HepG2 (cell line): ENCODE results near the gene SLC22A23. TPM values are rescaled to one million over a fixed set of nuclear protein-coding genes. Genes with fewer than 3 reads are reported as not detected.

Experiments used
- CC2D1A ChIP-seq: sonication (generic); formaldehyde crosslinking; IDR thresholded peaks from 2 replicates; pipeline ENCODE4 v1.8.1; 2023; ENCODE audit warnings: mild to moderate bottlenecking, missing genetic modification reagents
- CREB1 ChIP-seq, 2 experiments: fragments of 450-650 bp in 1 of 2; IDR thresholded peaks; 2 replicates each; pipeline ENCODE4 v1.6.1; 2016 to 2017; ENCODE audit warnings: control low read depth in 1 of 2, mild to moderate bottlenecking in 1 of 2, missing compliant biosample characterization in 1 of 2, missing genetic modification characterization in 1 of 2
- FOXO1 ChIP-seq: sonication (generic); formaldehyde crosslinking; IDR thresholded peaks from 2 replicates; pipeline ENCODE4 v1.4.0; 2020; ENCODE audit warnings: missing genetic modification reagents
- GFI1 ChIP-seq: sonication (generic); formaldehyde crosslinking; IDR thresholded peaks from 2 replicates; pipeline ENCODE4 v1.5.0; 2020; ENCODE audit warnings: missing genetic modification reagents, mild to moderate bottlenecking, borderline replicate concordance
- HNF4A ChIP-seq: sonication (generic); formaldehyde crosslinking; IDR thresholded peaks from 2 replicates; pipeline ENCODE4 v1.4.0; 2020; ENCODE audit warnings: missing genetic modification reagents
- HOXD1 ChIP-seq: sonication (generic); formaldehyde crosslinking; IDR thresholded peaks from 2 replicates; pipeline ENCODE4 v1.5.0; 2020; ENCODE audit warnings: missing genetic modification reagents
- IRF2 ChIP-seq: IDR thresholded peaks from 2 replicates; pipeline ENCODE4 v1.6.1; 2018; ENCODE audit warnings: missing genetic modification reagents, missing compliant biosample characterization
- PITX1 ChIP-seq: sonication (generic); formaldehyde crosslinking; IDR thresholded peaks from 2 replicates; pipeline ENCODE4 v1.5.1; 2020; ENCODE audit warnings: mild to moderate bottlenecking, missing genetic modification reagents
- PPARG ChIP-seq: conservative IDR thresholded peaks from 2 replicates; pipeline ENCODE4 v1.6.1; 2016; ENCODE audit warnings: missing biosample characterization, missing genetic modification reagents
- SCMH1 ChIP-seq: sonication (generic); formaldehyde crosslinking; IDR thresholded peaks from 2 replicates; pipeline ENCODE4 v1.9.0; 2021; ENCODE audit warnings: missing genetic modification reagents, mild to moderate bottlenecking, borderline replicate concordance
- TBX2 ChIP-seq: sonication (generic); formaldehyde crosslinking; IDR thresholded peaks from 2 replicates; pipeline ENCODE4 v1.5.0; 2020; ENCODE audit warnings: missing genetic modification reagents, mild to moderate bottlenecking, borderline replicate concordance
- ZNF232 ChIP-seq: sonication (generic); formaldehyde crosslinking; IDR thresholded peaks from 2 replicates; pipeline ENCODE4 v1.4.0; 2020; ENCODE audit warnings: missing genetic modification reagents, borderline replicate concordance
- ZNF260 ChIP-seq: sonication (generic); formaldehyde crosslinking; IDR thresholded peaks from 2 replicates; pipeline ENCODE4 v1.4.0; 2020; ENCODE audit warnings: missing genetic modification reagents, low read depth, mild to moderate bottlenecking, borderline replicate concordance
- ZNF3 ChIP-seq: IDR thresholded peaks from 2 replicates; pipeline ENCODE4 v1.7.0; 2017; ENCODE audit warnings: inconsistent platforms
- ZNF367 ChIP-seq: sonication (generic); formaldehyde crosslinking; IDR thresholded peaks from 2 replicates; pipeline ENCODE4 v1.4.0; 2020; ENCODE audit warnings: missing genetic modification reagents, borderline replicate concordance
- ZNF430 ChIP-seq: sonication (generic); formaldehyde crosslinking; IDR thresholded peaks from 2 replicates; pipeline ENCODE4 v1.9.0; 2021; ENCODE audit warnings: mild to moderate bottlenecking, missing genetic modification reagents
- ZNF747 ChIP-seq: sonication (generic); formaldehyde crosslinking; IDR thresholded peaks from 2 replicates; pipeline ENCODE4 v1.8.1; 2023; ENCODE audit warnings: missing genetic modification reagents, mild to moderate bottlenecking, borderline replicate concordance
- ZNF773 ChIP-seq: sonication (generic); formaldehyde crosslinking; IDR thresholded peaks from 2 replicates; pipeline ENCODE4 v1.4.0; 2020; ENCODE audit warnings: missing genetic modification reagents, borderline replicate concordance
- ZNF777 ChIP-seq: sonication (generic); formaldehyde crosslinking; IDR thresholded peaks from 2 replicates; pipeline ENCODE4 v1.4.0; 2020; ENCODE audit warnings: missing genetic modification reagents
- ZSCAN25 ChIP-seq: sonication (generic); formaldehyde crosslinking; IDR thresholded peaks from 2 replicates; pipeline ENCODE4 v1.8.0; 2022; ENCODE audit warnings: mild to moderate bottlenecking, missing genetic modification reagents
- polyA plus RNA-seq, 8 experiments: library from polyadenylated mRNA; depleted of rRNA in 3 of 8; stranded (reverse) in 7 of 8; unstranded in 1 of 8; fragments of >200 nt; fragmentation: Illumina TruSeq in 4 of 8; extraction: Trizol in 4 of 8; gene quantifications; 2 replicates each; pipeline versions ENCODE4 v1.2.1 to v1.2.3, GENCODE V29; 2011 to 2016; ENCODE audit warnings: low read depth in 4 of 8, missing spikeins in 1 of 8, mixed read lengths in 1 of 8; ENCODE audit not compliant: insufficient read depth in 1 of 8
- total RNA-seq, 5 experiments: library from RNA; depleted of rRNA; stranded (reverse); fragments of >200 nt; fragmentation: Illumina TruSeq; extraction: Trizol; gene quantifications; 2 replicates each; pipeline ENCODE4 v1.2.3, GENCODE V29; 2016; ENCODE audit warnings: low read depth in 1 of 5
- TF ChIP-seq, protein P1 (sequence below): sonication (generic); formaldehyde crosslinking; IDR thresholded peaks from 2 replicates; pipeline ENCODE4 v1.4.0; 2020; ENCODE audit warnings: mild to moderate bottlenecking, missing genetic modification reagents
- TF ChIP-seq, protein P2 (sequence below): sonication (generic); formaldehyde crosslinking; IDR thresholded peaks from 2 replicates; pipeline ENCODE4 v1.5.1; 2020; ENCODE audit warnings: missing genetic modification reagents, mild to moderate bottlenecking, borderline replicate concordance
- TF ChIP-seq, protein P3 (sequence below): sonication (generic); formaldehyde crosslinking; IDR thresholded peaks from 2 replicates; pipeline ENCODE4 v1.9.0; 2021; ENCODE audit warnings: missing genetic modification reagents, mild to moderate bottlenecking, borderline replicate concordance
- TF ChIP-seq, protein P4 (sequence below): sonication (generic); formaldehyde crosslinking; conservative IDR thresholded peaks from 2 replicates; pipeline ENCODE4 v1.4.0; 2020; ENCODE audit warnings: mild to moderate bottlenecking, missing genetic modification reagents, moderate library complexity

SLC22A23 gene
- total and polyA plus RNA-seq, 2 of the 13 experiments (the other 11 are each of a cell fraction or from before 2014, with no cell fraction given): 11.8 to 17.5 TPM

DNA sequence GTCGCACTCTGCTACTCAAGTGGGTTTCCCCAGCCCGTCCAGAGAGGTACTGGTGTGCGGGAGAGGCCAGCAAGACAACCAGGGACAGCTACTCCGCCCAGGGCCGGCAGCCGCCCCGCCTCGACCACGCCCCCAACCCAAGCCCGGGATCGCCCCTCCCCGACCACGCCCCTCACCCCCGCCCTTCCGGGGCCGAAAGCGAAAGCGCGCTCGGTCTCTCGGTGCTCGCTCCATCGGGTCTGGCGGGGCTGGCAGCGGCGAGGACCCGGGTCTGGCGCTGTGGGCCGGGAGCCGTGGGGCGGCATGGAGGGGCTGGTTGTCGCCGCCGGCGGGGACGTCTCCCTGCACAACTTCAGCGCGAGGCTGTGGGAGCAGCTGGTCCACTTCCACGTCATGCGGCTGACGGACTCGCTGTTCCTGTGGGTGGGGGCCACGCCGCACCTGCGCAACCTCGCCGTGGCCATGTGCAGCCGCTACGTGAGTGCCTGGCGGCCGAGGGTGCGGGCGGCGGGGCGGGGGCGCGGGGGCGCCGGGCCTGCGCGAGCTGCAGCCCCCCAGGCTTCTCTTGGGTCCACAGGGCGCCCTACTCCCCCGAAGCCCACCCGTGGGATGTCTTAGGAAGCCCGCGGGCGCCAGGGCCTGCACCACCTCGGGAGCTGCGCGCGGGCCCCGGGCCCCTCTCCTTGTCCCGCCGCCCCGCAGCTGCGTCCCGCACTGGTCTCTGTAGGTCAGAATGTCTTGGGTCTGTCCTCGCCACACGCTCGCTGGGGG is 197.9 kb downstream of the SLC22A23 start, which contains the start of gene PSMG4 (continued):
- TF ChIP-seq, protein P1, sequence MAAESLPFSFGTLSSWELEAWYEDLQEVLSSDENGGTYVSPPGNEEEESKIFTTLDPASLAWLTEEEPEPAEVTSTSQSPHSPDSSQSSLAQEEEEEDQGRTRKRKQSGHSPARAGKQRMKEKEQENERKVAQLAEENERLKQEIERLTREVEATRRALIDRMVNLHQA (CRISPR knock-in tag): no peak
- TF ChIP-seq, protein P2, sequence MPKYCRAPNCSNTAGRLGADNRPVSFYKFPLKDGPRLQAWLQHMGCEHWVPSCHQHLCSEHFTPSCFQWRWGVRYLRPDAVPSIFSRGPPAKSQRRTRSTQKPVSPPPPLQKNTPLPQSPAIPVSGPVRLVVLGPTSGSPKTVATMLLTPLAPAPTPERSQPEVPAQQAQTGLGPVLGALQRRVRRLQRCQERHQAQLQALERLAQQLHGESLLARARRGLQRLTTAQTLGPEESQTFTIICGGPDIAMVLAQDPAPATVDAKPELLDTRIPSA: peak; percentile 93
- TF ChIP-seq ZNF773 (CRISPR knock-in tag) (0 out of 2 replicates have a peak, but pooled peaks have one; percentile 93), SCMH1 (CRISPR knock-in tag) (no peak), IRF2 (peak; percentile 100), ZNF232 (CRISPR knock-in tag) (peak; percentile 13; the same call in 1 of the 2 replicates), PITX1 (CRISPR knock-in tag) (peak; percentile 78), TBX2 (CRISPR knock-in tag) (peak; percentile 49; the same call in 1 of the 2 replicates), CC2D1A (CRISPR knock-in tag) (no peak), GFI1 (CRISPR knock-in tag) (no peak), HOXD1 (CRISPR knock-in tag) (peak; percentile 77; the same call in 1 of the 2 replicates), ZNF367 (CRISPR knock-in tag) (peak; percentile 49; the same call in 1 of the 2 replicates), ZNF430 (CRISPR knock-in tag) (peak; percentile 93), ZNF777 (CRISPR knock-in tag) (peak; percentile 76), ZNF3 (no peak), HNF4A (CRISPR knock-in tag) (peak; percentile 12; the same call in 1 of the 2 replicates), FOXO1 (CRISPR knock-in tag) (peak; percentile 84), ZNF747 (CRISPR knock-in tag) (peak; percentile 85; the same call in 1 of the 2 replicates), ZNF260 (CRISPR knock-in tag) (no peak), PPARG (CRISPR knock-in tag) (0 out of 2 replicates have a peak, but pooled peaks have one; percentile 52), CREB1 (IDR thresholded peaks at IDR 0.05) (peak; percentile 54), CREB1 (CRISPR knock-in tag; IDR thresholded peaks at IDR 0.05) (no peak), ZSCAN25 (CRISPR knock-in tag) (peak; percentile 52; the same call in 1 of the 2 replicates)
- TF ChIP-seq, protein P3, sequence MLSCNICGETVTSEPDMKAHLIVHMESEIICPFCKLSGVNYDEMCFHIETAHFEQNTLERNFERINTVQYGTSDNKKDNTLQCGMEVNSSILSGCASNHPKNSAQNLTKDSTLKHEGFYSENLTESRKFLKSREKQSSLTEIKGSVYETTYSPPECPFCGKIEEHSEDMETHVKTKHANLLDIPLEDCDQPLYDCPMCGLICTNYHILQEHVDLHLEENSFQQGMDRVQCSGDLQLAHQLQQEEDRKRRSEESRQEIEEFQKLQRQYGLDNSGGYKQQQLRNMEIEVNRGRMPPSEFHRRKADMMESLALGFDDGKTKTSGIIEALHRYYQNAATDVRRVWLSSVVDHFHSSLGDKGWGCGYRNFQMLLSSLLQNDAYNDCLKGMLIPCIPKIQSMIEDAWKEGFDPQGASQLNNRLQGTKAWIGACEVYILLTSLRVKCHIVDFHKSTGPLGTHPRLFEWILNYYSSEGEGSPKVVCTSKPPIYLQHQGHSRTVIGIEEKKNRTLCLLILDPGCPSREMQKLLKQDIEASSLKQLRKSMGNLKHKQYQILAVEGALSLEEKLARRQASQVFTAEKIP (CRISPR knock-in tag): no peak
- TF ChIP-seq, protein P4, sequence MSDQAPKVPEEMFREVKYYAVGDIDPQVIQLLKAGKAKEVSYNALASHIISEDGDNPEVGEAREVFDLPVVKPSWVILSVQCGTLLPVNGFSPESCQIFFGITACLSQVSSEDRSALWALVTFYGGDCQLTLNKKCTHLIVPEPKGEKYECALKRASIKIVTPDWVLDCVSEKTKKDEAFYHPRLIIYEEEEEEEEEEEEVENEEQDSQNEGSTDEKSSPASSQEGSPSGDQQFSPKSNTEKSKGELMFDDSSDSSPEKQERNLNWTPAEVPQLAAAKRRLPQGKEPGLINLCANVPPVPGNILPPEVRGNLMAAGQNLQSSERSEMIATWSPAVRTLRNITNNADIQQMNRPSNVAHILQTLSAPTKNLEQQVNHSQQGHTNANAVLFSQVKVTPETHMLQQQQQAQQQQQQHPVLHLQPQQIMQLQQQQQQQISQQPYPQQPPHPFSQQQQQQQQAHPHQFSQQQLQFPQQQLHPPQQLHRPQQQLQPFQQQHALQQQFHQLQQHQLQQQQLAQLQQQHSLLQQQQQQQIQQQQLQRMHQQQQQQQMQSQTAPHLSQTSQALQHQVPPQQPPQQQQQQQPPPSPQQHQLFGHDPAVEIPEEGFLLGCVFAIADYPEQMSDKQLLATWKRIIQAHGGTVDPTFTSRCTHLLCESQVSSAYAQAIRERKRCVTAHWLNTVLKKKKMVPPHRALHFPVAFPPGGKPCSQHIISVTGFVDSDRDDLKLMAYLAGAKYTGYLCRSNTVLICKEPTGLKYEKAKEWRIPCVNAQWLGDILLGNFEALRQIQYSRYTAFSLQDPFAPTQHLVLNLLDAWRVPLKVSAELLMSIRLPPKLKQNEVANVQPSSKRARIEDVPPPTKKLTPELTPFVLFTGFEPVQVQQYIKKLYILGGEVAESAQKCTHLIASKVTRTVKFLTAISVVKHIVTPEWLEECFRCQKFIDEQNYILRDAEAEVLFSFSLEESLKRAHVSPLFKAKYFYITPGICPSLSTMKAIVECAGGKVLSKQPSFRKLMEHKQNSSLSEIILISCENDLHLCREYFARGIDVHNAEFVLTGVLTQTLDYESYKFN (CRISPR knock-in tag): peak; percentile 73
